ENCODE data around the gene FHIT.
"Not testable (repeated sequence)": the region's sequence is repeated elsewhere in the genome, so short reads cannot be mapped to it uniquely, and the experiment has no call there.

FHIT gene

GRCh38 chr3:61035573-61035972 lies 215.7 kb downstream of the FHIT start:
- no peaks in the 10 kb centered on the region for H3K27me3 Mint-ChIP-seq (ENCODE audit: low read depth, poor library complexity)
- TF ChIP-seq CTCF (IDR thresholded peaks at IDR 0.05), result no peak
- H3K9me3 Mint-ChIP-seq, result peaks cover 48% of the 10 kb centered on the region
- DNase-seq, result no peak
- no peak overlapping the region for H3K4me3 Mint-ChIP-seq
- no peaks in the 10 kb centered on the region for H3K4me1 Mint-ChIP-seq
- no peak overlapping the region for H3K27ac Mint-ChIP-seq
- peaks cover 25% of the 10 kb centered on the region for H3K36me3 Mint-ChIP-seq (ENCODE audit: low read depth)

DNA sequence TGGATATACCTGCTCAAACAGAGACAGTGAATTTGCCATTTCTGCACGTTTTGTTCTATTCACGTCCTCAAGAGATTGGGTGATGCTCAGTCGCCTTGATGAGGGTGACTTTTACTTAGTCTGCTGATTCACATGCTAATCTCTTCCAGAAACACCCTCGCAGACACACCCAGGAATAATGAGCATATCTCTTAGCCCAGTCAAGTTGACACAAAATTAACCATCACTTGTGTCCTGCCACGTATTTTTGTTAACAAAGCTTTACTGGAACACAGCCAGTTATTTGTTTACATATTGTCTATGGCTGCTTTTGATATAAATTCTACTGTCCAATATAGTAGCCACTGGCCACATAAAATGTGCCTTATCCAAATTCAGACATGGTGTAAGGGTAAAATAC lies 218.3 kb downstream of the FHIT start:
- Mint-ChIP-seq H3K4me3 (no peak overlapping the region), H3K27me3 (ENCODE audit: low read depth, poor library complexity) (no peaks in the 10 kb centered on the region), H3K4me1 (no peaks in the 10 kb centered on the region), H3K9me3 (peaks cover 32% of the 10 kb centered on the region), H3K27ac (no peak overlapping the region), H3K36me3 (ENCODE audit: low read depth) (peaks cover 9% of the 10 kb centered on the region)
- no peak for TF ChIP-seq CTCF (IDR thresholded peaks at IDR 0.05)
- no peak for DNase-seq

DNA sequence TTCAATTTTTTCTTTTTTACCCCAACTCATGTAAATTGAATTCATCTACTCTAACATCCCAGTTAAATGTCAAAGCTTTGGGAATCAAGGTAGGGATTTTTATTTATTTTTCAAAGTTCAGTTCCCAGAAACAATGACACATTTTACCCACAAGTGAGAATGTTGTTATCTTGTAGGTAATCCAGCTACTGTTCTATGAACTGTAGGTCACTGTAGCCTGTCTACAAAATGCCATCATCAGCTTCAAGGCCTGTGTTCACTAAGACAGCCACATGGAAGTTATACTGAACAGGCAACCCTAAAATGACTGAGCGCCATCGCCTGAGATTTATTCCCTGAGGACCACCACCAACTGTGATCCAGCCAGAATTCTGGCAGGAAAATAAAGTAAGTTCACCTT lies 219.7 kb downstream of the FHIT start:
- H3K27me3 Mint-ChIP-seq (ENCODE audit: low read depth, poor library complexity), result no peaks in the 10 kb centered on the region
- no peak overlapping the region for H3K27ac Mint-ChIP-seq
- DNase-seq, result no peak
- H3K9me3 Mint-ChIP-seq, result peaks cover 28% of the 10 kb centered on the region
- no peak overlapping the region for H3K4me3 Mint-ChIP-seq
- H3K36me3 Mint-ChIP-seq (ENCODE audit: low read depth), result peaks cover 9% of the 10 kb centered on the region
- H3K4me1 Mint-ChIP-seq, result no peaks in the 10 kb centered on the region
- no peak for TF ChIP-seq CTCF (IDR thresholded peaks at IDR 0.05)

DNA sequence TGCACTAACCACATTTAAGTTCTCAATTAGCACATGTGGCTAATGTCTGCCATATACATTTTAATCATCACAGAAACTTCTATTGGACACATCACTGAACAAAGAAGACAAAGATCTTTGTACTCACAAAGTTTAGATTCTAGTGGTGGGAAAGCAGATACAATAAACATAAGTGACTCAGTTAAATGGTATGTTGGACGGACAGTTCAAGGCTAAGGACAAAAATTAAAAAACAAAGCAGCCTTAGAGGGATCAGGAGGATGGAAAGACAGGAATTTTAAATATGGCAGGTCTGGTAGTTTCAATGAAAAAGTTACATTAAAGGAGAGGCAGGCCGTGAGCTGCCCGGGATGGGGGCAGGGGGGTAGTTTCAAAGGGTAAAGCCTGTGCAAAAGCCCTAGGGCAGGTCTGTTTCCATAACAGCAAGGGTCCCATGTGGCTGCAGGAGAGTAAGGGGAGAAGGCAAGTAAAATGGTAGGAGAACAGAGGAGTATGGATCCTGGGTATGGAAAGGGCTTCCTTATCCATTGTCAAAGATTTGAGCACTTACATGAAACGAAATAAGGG lies 220.7 kb downstream of the FHIT start:
- no peaks in the 10 kb centered on the region for H3K4me1 Mint-ChIP-seq
- peaks cover 9% of the 10 kb centered on the region for H3K36me3 Mint-ChIP-seq (ENCODE audit: low read depth)
- H3K27ac Mint-ChIP-seq, result no peak overlapping the region
- H3K4me3 Mint-ChIP-seq, result no peak overlapping the region
- TF ChIP-seq CTCF (IDR thresholded peaks at IDR 0.05), result no peak
- H3K9me3 Mint-ChIP-seq, result peaks cover 21% of the 10 kb centered on the region
- H3K27me3 Mint-ChIP-seq (ENCODE audit: low read depth, poor library complexity), result no peaks in the 10 kb centered on the region
- no peak for DNase-seq

- no peak for DNase-seq
- TF ChIP-seq CTCF (IDR thresholded peaks at IDR 0.05), result no peak
- Mint-ChIP-seq H3K4me3 (no peak overlapping the region), H3K9me3 (peaks cover 9% of the 10 kb centered on the region), H3K27me3 (ENCODE audit: low read depth, poor library complexity) (no peaks in the 10 kb centered on the region), H3K27ac (no peak overlapping the region), H3K36me3 (ENCODE audit: low read depth) (peaks cover 7% of the 10 kb centered on the region), H3K4me1 (no peaks in the 10 kb centered on the region)
Measured at GRCh38 chr3:61029194-61029593, 222.1 kb downstream of the FHIT start.

DNA sequence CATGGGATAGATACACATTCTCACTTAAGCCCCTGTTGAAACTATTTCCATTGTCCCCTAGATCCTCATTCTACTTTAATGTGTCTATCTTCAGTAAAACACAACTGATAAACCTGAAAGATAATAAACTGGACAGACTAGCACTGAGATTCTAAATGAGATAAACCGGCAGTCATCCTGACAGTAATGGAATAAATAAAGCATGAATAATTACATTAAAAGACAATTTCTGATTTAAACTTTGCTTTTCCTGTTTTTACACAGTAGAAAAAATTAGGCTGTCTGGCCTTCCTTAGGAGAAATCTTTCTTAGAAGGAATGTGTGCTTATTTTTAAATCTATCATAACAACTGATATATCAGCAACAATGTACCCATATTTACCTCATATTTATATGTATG lies 232.4 kb downstream of the FHIT start:
- peaks cover 37% of the 10 kb centered on the region for H3K9me3 Mint-ChIP-seq
- no peak for DNase-seq
- H3K4me1 Mint-ChIP-seq, result no peaks in the 10 kb centered on the region
- TF ChIP-seq CTCF (IDR thresholded peaks at IDR 0.05), result no peak
- peak overlapping the region; percentile 22 for H3K27ac Mint-ChIP-seq
- H3K36me3 Mint-ChIP-seq (ENCODE audit: low read depth), result peaks cover 32% of the 10 kb centered on the region
- H3K27me3 Mint-ChIP-seq (ENCODE audit: low read depth, poor library complexity), result peaks cover 2% of the 10 kb centered on the region
- H3K4me3 Mint-ChIP-seq, result no peak overlapping the region

DNA sequence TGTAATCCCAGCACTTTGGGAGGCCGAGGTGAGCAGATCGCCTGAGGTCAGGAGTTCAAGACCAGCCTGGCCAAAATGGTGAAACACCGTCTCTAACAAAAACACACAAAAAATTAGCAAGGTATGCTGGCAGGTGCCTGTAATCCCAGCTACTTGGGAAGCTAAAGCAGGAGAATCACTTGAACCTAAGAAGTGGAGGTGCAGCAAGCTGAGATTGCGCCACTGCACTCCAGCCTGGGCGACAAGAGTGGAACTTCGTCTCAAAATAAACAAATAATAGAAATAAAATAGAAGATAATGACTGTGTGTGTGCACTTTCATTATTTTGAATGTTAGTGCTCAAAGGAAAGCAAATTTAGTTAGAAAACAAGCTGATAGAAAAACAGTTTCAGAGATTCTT lies 234.2 kb downstream of the FHIT start:
- H3K27ac Mint-ChIP-seq; H3K4me3 Mint-ChIP-seq; DNase-seq; H3K4me1 Mint-ChIP-seq; H3K27me3 Mint-ChIP-seq (ENCODE audit: low read depth, poor library complexity): not testable (repeated sequence)
- Mint-ChIP-seq H3K36me3 (ENCODE audit: low read depth) (peaks cover 19% of the 10 kb centered on the region), H3K9me3 (peaks cover 21% of the 10 kb centered on the region)
